Renal cortex interstitium (tissue), 11 donors: Measurements from ENCODE around the gene HIPK1. TPM values are rescaled to one million over a fixed set of nuclear protein-coding genes. Genes with fewer than 3 reads are reported as not detected.

Experiments used
- DNase-seq, 11 donors: peaks; one replicate each; pipeline ENCODE4 v3.0.0-alpha.2; 2013; ENCODE audit warnings: low read depth in 9 of 11, low spot score in 4 of 11; ENCODE audit errors: extremely low read depth in 1 of 11
- polyA plus RNA-seq, 3 donors: library from polyadenylated mRNA; unstranded; fragments of 120-200 nt; gene quantifications; one replicate each; pipeline ENCODE4 v1.2.1, GENCODE V29; 2013; ENCODE audit not compliant: insufficient read length in 3 of 3

HIPK1 gene
- polyA plus RNA-seq, 3 donors = 40.3 to 43.9 (median 41.4) TPM

DNA sequence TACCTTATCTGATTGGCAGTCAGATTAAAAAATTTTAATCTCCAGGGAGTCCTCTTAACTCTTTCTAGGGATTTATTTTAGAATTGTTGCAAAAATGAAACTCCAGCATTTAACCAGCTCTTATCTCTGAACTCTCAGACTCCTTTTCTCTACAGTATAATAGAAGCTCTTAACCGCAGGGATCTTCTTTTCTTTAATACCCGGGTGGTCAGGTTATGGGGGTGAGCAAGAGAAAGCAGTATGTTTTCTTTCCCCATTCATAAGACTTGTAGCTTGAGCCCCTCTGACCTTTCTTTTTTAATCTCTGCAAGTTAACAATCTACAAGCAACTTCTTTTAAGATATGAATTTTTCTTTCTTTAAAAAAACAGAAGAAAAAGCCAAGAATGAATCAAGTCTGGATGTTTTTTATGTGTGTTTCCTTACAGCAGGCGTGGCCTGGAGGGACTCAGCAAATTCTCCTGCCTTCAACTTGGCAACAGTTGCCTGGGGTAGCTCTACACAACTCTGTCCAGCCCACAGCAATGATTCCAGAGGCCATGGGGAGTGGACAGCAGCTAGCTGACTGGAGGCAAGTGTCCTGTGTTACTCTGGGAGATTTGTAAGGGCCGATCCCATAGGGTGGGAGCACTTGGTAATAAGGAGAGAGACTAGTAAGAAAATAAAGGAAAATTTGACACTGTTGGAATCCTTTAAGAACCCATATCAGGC lies 36.7 kb downstream of the HIPK1 start:
- no peak for DNase-seq

DNA sequence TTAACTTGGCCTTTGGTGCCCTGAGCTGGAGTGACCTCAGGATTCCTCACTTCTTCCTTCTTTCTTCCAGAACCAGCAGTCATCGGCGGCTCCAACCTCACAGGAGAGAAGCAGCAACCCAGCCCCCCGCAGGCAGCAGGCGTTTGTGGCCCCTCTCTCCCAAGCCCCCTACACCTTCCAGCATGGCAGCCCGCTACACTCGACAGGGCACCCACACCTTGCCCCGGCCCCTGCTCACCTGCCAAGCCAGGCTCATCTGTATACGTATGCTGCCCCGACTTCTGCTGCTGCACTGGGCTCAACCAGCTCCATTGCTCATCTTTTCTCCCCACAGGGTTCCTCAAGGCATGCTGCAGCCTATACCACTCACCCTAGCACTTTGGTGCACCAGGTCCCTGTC lies 43.8 kb downstream of the HIPK1 start:
- no peak for DNase-seq

DNA sequence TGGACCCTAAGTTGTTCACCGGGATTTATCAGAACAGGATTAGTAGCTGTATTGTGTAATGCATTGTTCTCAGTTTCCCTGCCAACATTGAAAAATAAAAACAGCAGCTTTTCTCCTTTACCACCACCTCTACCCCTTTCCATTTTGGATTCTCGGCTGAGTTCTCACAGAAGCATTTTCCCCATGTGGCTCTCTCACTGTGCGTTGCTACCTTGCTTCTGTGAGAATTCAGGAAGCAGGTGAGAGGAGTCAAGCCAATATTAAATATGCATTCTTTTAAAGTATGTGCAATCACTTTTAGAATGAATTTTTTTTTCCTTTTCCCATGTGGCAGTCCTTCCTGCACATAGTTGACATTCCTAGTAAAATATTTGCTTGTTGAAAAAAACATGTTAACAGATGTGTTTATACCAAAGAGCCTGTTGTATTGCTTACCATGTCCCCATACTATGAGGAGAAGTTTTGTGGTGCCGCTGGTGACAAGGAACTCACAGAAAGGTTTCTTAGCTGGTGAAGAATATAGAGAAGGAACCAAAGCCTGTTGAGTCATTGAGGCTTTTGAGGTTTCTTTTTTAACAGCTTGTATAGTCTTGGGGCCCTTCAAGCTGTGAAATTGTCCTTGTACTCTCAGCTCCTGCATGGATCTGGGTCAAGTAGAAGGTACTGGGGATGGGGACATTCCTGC lies 46.2 kb downstream of the HIPK1 start:
- no peak for DNase-seq

DNA sequence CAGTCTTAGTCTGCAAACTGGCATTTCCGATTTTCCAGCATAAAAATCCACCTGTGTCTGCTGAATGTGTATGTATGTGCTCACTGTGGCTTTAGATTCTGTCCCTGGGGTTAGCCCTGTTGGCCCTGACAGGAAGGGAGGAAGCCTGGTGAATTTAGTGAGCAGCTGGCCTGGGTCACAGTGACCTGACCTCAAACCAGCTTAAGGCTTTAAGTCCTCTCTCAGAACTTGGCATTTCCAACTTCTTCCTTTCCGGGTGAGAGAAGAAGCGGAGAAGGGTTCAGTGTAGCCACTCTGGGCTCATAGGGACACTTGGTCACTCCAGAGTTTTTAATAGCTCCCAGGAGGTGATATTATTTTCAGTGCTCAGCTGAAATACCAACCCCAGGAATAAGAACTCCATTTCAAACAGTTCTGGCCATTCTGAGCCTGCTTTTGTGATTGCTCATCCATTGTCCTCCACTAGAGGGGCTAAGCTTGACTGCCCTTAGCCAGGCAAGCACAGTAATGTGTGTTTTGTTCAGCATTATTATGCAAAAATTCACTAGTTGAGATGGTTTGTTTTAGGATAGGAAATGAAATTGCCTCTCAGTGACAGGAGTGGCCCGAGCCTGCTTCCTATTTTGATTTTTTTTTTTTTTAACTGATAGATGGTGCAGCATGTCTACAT lies 47.6 kb downstream of the HIPK1 start:
- DNase-seq = peak in 1 of 11 donors; percentile 28

- DNase-seq = no peak
Observed at GRCh38 chr1:113977906-113978305, 48.8 kb downstream of the HIPK1 start.

DNA sequence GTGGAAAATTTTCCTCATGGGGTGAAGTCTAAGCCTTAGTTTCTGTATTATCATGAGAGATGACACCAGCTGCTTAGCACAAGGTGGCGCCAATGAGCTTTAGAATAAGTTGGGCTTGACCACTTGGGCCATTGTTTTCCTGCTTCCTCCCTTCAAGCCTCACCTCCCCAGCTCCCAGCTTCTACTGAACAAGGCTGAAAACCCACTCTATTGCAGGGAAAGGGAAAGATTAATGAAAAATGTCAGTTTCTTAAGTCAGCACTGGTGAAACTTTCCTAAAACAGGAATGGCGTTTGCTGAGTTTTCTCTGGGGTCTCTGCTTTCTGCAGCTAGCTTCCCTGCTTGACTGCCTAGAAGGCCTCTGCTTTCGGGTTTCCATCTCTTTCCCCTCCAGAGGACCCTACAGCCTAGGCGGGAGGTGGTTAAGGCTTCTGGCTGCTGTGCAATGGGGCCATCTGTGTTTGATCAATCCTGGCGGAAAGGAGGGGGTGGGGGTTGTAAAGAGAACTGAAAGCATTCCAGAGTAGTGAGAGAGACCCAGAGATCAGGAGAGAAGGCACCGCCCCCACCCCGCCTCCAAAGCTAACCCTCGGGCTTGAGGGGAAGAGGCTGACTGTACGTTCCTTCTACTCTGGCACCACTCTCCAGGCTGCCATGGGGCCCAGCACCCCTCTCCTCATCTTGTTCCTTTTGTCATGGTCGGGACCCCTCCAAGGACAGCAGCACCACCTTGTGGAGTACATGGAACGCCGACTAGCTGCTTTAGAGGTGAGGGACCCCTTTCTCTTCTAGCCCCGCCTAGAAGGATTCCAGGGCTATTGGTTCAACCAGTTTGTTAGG lies 50.0 kb downstream of the HIPK1 start, which contains the start of gene OLFML3:
Gene OLFML3, plus strand, starts transcription at position 612 of the 840 bp plus-strand sequence. Its CDS starts 43 bp downstream, at position 655.
- peak; percentile 77 to 94 (median 88) for DNase-seq

DNA sequence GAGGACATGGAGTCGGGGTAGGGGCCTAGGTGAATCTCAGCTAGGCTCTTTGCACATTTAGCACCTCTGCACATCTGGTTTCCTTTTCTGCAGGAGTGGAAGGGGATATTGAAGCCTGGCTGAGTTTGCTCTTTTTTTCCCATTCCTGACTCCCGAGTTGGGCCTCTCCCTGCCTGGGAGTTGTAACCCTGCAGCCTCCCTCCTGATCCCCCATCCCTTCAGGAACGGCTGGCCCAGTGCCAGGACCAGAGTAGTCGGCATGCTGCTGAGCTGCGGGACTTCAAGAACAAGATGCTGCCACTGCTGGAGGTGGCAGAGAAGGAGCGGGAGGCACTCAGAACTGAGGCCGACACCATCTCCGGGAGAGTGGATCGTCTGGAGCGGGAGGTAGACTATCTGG lies 51.0 kb downstream of the HIPK1 start:
- peak in 2 of 11 donors; percentile 44 to 62 for DNase-seq

- peak in 2 of 11 donors; percentile 36 to 39 for DNase-seq
Observed at GRCh38 chr1:113981962-113982931, 53.1 kb downstream of the HIPK1 start.

GRCh38 chr1:113982949-113983348 lies 53.8 kb downstream of the HIPK1 start:
- DNase-seq = no peak

DNA sequence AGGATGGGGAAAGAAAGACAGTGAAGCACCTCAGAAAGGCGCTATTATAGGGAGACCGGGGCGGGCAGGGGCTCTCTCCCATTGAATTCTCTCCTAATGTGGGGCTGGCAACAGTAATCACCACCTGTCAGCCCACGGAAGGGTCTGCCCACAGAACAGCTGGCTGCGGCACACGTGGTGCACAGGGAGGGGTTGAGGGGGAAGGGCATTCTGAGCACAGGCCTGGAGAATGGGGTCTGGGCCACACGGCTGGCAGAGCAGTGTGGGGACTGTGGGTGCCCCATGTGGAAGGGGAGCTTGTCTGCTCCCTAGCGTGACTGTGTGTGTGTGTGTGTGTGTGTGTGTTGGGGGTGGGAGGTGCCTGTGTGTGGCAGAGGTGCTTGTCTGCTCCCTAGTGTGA lies 54.3 kb downstream of the HIPK1 start:
- no peak for DNase-seq

DNA sequence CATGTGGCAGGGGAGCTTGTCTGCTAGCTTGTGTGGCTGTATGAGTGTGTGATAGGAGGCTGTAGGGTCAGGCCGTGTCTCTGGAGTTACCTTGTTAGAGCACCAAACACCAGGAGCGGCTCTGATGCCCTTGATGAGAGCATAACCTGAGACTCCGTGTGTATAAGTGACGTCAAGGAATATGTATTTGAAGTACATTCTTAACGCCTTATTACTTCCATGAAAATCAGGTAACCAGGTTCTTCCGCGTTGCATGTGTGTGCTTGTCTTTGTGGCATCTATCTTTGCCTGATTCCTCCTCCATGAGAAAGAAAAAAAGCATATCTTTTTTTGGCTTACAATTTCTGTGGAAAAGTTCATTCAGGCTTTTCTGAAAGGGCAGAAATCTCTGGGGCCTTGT lies 54.7 kb downstream of the HIPK1 start:
- DNase-seq = no peak

DNA sequence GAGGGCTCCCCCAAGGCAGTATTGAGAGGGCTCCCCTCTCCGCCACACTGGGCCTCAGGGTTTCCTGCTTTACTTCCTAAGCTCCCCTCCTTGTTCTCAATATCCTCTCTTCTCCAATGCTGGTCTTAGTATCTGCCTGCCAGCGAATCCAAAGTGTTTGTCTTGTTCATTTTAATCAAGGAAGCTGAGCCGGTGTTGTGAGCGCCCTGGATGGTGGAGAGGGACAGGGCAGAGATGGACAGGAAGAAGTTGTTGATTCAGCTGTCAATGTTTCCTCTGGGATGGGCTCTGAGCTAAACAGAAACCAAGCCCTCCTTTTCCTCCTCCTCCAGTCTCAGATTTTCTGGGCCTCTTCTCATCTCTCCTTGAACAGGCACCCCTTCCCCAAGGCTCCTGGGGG lies 55.6 kb downstream of the HIPK1 start:
- DNase-seq = peak in 2 of 11 donors; percentile 38 to 39

DNA sequence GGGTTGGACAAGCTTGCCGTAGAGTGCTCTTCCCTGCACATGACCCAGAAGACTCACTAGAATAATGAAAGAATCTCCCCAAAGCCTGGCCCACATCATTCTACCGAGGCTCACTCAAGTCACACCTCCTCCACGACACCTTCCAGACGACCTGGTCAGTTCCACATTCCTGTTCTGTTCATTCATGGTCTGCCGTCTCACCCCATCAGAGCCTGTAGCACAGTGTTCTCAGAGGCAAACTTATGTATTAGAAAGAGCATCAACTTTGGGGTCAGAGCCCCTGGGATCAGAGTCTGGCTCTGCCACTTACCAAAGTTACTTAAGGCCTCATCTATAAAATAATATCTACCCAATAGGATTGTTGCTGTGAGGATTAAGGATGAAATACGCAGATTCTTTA lies 57.7 kb downstream of the HIPK1 start:
- DNase-seq = no peak

GRCh38 chr1:113987259-113987658 lies 58.1 kb downstream of the HIPK1 start:
- no peak for DNase-seq

DNA sequence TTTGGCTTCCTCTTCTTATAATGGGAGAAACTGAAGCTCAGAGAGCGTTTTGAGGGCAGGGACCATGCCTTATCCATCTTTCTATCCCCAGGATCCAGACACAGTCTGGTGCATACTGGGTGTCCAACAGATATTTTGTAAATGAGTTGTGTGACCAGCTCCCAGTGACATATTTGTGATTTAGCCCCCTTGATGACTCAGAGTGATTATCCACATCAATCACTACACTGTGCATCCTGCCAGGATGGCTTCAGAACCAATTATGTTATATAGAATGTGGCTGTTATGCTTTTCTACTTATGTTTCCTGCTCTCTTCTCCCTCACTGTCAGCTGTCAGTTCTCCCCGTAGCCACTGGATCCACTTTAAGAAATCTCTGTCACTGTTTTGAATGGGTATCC lies 61.4 kb downstream of the HIPK1 start:
- no peak for DNase-seq

- DNase-seq = no peak
Observed at GRCh38 chr1:113990961-113991360, 61.8 kb downstream of the HIPK1 start.

DNA sequence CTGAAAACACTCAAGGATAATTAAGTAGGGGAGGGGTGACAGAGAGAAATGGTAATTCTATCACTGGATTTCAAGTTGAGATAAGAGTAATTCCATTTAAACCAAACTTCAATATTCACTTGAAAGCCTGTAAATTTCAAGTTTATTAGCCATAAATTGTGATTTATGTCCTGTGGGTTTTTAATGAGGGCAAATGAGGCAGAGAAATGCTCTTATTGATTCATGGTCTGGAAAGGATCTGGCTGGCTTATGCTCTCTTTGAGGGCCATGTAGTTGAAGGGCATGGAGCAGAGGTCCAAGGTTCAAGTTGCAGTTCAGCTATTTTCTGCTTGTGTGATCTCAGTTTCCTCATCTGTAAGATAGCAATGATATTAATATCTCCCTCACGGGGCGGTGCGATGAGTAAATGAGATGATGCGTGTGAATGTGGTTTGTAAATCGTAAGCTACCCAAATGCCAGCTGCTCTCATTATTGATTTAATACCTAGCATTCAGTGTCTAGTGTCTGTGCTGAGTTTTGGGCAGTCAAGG lies 62.4 kb downstream of the HIPK1 start:
- DNase-seq = no peak

GRCh38 chr1:113993072-113993471 lies 63.9 kb downstream of the HIPK1 start:
- DNase-seq = no peak
